Mesodermal cell (in vitro differentiated cells): ENCODE data around the gene TBC1D16.

Experiments used
- H3K27ac ChIP-seq: 2 replicates; pipeline ENCODE4 v1.7.0; 2013; ENCODE audit warnings: mild to moderate bottlenecking, low read depth, low read length, moderate library complexity; ENCODE audit not compliant: severe bottlenecking
- H3K36me3 ChIP-seq: 2 replicates; pipeline ENCODE4 v1.7.1; 2013; ENCODE audit warnings: mild to moderate bottlenecking, low read length, moderate library complexity; ENCODE audit not compliant: control insufficient read depth, insufficient read depth
- H3K4me1 ChIP-seq: one replicate; pipeline ENCODE4 v1.7.1; 2013; ENCODE audit warnings: mild to moderate bottlenecking, low read length; ENCODE audit not compliant: insufficient read depth, control insufficient read depth, poor library complexity, severe bottlenecking
- H3K4me3 ChIP-seq: 2 replicates; pipeline ENCODE4 v1.7.0; 2013; ENCODE audit warnings: low read length, control low read depth, mild to moderate bottlenecking; ENCODE audit not compliant: insufficient read depth, poor library complexity, severe bottlenecking; ENCODE audit errors: extremely low read depth
- H3K9me3 ChIP-seq: 2 replicates; pipeline ENCODE4 v1.7.1; 2013; ENCODE audit warnings: mild to moderate bottlenecking, low read length, moderate library complexity; ENCODE audit not compliant: control insufficient read depth
- WGBS, 2 experiments: methylation state at CpG; one replicate each; pipeline ENCODE4 v1.1.5; 2013; ENCODE audit warnings: missing lambda C conversion rate in 2 of 2; ENCODE audit not compliant: insufficient coverage in 2 of 2; 5-methylcytosine and 5-hydroxymethylcytosine counted together

The TBC1D16 gene

DNA sequence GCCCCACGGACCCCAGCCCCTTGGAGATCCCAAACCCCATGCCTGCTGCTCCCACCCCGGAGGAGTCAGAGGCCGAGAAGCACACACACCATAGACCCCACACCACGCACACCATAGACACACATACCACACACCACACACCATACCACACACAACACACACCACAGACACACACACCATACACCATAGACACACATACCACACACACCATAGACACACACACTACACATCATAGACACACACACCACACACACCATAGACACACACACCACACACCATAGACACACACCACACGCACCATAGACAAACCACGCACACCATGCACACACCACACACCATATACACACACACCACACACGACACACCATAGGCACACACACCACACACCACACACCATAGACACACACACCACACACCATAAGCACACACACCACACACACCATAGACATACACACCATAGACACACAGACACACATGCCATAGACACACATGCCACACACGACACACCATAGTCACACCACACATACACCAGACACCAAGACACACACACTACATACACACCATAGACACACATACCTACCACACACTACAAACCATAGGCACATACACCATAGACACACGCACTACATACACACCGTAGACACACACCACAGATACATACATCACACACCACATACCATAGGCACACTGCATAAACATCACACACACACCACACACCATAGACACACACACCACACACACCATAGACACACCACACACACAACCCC is 11.3 kb downstream of the TBC1D16 start:
- H3K27ac ChIP-seq, result no peak overlapping the region
- 56 to 66% methylated on average over 7 to 9 of the region's 10 CpGs for WGBS, 2 experiments

DNA sequence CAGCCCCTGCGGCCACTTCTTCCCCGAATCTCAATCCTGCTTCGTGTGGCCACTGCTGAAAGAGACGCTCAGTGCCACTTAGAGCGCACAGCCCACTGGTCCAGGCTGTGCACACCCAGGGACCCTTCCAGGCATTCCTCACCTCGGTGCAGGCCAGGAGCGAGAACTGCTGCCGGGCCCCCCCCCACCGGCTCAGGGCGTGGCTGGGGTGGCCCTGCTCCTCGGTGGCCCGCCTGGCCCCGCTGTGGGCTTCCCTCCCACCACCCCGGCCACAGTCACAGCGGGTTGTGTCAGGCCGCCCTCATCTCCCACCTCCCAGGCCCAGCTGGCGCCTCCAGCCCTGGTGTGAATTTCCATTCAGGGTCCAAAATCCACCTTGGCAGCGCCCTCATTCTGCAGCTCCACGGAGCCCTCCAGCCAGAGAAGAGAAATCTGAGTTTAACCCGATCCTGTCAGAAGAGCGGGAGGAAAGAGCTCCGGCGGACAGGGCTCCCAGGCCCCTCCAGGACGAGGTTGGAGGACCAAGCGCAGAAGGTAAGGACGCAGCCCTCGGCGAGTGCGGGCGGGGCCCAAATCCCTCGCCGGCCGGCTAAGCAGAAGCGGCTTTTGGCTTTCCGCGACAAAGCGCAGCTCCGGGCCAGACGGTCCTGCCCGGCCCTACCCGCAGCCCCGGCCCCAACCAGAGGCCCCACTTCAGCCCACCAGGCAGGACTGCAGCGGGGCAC is 12.0 kb downstream of the TBC1D16 start:
- Histone ChIP-seq H3K4me1 (peaks cover 9% of the 10 kb centered on the region), H3K36me3 (peaks cover 19% of the 10 kb centered on the region), H3K4me3 (no peak overlapping the region), H3K27ac (no peak overlapping the region), H3K9me3 (no peaks in the 10 kb centered on the region)
- 89 to 93% methylated on average over 36 to 42 of the region's 43 CpGs for WGBS, 2 experiments

More for the DNA sequence above, 11.3 kb downstream of the TBC1D16 start:
- peaks cover 9% of the 10 kb centered on the region for H3K4me1 ChIP-seq
- peaks cover 19% of the 10 kb centered on the region for H3K36me3 ChIP-seq
- no peak overlapping the region for H3K4me3 ChIP-seq
- H3K9me3 ChIP-seq, result no peaks in the 10 kb centered on the region

DNA sequence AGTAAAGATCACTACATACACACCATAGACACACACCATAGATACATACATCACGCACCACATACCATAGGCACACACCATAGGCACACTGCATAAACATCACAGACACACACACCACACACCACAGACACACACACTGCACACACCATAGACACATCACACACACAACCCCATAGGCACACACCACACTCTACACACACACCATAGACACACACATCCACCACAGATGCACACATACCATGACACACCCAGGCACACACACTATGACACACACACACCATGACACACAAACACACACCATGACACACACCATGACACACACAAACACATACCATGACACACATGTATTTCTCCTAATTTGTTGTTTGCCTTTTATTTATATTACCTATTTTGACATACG is 14.1 kb downstream of the TBC1D16 start:
- Histone ChIP-seq H3K4me3 (no peak overlapping the region), H3K27ac (no peak overlapping the region), H3K4me1 (peaks cover 9% of the 10 kb centered on the region), H3K9me3 (no peaks in the 10 kb centered on the region), H3K36me3 (peaks cover 13% of the 10 kb centered on the region)
- WGBS, 2 experiments, result 100% methylated on average over 1 of the region's 2 CpGs

DNA sequence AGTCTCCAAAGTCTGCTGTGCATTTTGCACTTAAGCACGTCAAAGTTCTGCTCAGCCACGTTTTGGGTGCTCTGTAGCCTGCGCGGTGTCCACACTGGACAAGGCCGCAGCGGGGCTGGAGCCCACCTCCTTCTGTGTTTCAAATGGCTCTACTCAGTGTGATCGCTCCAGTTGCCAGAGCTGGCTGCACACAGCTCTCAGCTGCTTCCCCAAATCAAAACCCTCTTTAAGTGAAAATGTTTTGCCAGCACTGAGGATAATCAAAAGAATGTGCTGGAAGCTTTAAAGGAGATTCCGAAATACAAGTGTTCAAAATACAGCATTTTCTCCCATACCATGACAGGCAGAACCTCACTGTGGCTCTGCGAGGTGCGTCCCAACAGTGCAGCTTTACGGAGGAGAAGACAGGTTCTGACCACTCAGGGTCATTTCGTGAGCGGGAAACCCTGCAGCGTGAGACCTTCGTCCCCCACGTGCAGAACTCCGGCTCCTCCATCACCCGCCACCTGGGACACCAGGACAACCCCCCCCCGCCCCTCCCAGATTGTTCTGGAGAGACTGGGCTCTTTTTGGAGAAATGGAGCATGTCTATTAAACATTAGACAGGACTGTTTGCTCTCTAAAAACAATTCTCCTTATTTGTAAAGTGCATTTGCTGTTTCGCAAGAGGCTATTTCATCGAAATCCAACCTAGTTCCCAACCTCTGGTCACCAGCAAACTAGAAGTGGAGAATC is 16.6 kb downstream of the TBC1D16 start:
- 92 to 97% methylated on average over 19 of the region's 21 CpGs for WGBS, 2 experiments
- H3K9me3 ChIP-seq, result no peaks in the 10 kb centered on the region

GRCh38 chr17:80017226-80018010 is 18.3 kb downstream of the TBC1D16 start:
- no peak overlapping the region for H3K27ac ChIP-seq
- no peak overlapping the region for H3K4me3 ChIP-seq
- peaks cover 3% of the 10 kb centered on the region for H3K4me1 ChIP-seq
- 92 to 97% methylated on average over 10 to 11 of the region's 18 CpGs for WGBS, 2 experiments
- no peaks in the 10 kb centered on the region for H3K9me3 ChIP-seq
- H3K36me3 ChIP-seq, result peaks cover 32% of the 10 kb centered on the region

More for the DNA sequence above, 16.6 kb downstream of the TBC1D16 start:
- Histone ChIP-seq H3K4me3 (no peak overlapping the region), H3K36me3 (peaks cover 24% of the 10 kb centered on the region), H3K27ac (no peak overlapping the region), H3K4me1 (no peaks in the 10 kb centered on the region)

GRCh38 chr17:80012765-80013741 is 22.6 kb downstream of the TBC1D16 start:
- no peak overlapping the region for H3K27ac ChIP-seq
- no peaks in the 10 kb centered on the region for H3K9me3 ChIP-seq
- WGBS, 2 experiments, result 90 to 93% methylated on average over 27 to 29 of the region's 33 CpGs
- no peak overlapping the region for H3K4me3 ChIP-seq
- peaks cover 8% of the 10 kb centered on the region for H3K4me1 ChIP-seq
- peaks cover 49% of the 10 kb centered on the region for H3K36me3 ChIP-seq

- H3K27ac ChIP-seq, result no peak overlapping the region
- H3K9me3 ChIP-seq, result no peaks in the 10 kb centered on the region
- 80 to 95% methylated on average over 4 to 6 of the region's 10 CpGs for WGBS, 2 experiments
- peaks cover 55% of the 10 kb centered on the region for H3K36me3 ChIP-seq
- peaks cover 8% of the 10 kb centered on the region for H3K4me1 ChIP-seq
- no peak overlapping the region for H3K4me3 ChIP-seq
Measured at GRCh38 chr17:80011989-80012555, 23.6 kb downstream of the TBC1D16 start.

DNA sequence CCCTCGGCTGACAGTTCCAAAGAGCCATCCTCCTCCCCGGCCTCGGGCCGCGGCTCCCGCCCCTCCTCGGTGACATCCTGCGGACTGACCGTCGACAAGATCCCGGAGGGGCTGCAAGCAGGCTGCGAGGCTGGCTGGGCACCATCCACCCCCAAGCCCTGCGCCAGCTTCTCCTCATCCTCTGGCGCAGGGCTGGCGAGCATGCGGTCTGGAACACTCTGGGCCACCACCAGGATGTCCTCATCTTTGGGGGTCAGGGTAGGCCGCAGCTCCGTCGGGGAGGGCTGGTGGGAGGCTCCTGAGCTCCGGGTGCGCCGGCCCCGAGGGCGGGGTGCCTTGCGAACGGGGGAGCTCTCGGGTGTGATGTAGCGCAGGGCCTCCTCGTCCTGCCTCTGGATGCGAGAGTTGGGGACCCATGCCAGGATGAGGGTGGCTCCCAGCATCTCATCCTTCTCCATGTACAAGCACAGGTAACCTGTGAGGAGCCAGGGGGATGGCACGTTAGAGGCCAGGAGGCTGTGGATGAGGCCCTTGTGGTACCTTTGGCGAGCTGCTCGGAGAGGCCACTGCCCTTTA is 25.3 kb downstream of the TBC1D16 start:
- no peak overlapping the region for H3K4me3 ChIP-seq
- H3K27ac ChIP-seq, result no peak overlapping the region
- peaks cover 45% of the 10 kb centered on the region for H3K36me3 ChIP-seq
- H3K4me1 ChIP-seq, result peaks cover 8% of the 10 kb centered on the region
- WGBS, 2 experiments, result 95 to 96% methylated on average over 25 of the region's 33 CpGs
- H3K9me3 ChIP-seq, result no peaks in the 10 kb centered on the region
